GM18909 (cell line): ENCODE measurements around the gene MRPS9.

Experiments
- ATAC-seq: cut with Tn5 transposase; IDR thresholded peaks from one replicate; pipeline ENCODE4 v1.9.1; 2021; ENCODE audit warnings: mild to moderate bottlenecking; ENCODE audit not compliant: unreplicated experiment, poor library complexity

The MRPS9 gene

DNA sequence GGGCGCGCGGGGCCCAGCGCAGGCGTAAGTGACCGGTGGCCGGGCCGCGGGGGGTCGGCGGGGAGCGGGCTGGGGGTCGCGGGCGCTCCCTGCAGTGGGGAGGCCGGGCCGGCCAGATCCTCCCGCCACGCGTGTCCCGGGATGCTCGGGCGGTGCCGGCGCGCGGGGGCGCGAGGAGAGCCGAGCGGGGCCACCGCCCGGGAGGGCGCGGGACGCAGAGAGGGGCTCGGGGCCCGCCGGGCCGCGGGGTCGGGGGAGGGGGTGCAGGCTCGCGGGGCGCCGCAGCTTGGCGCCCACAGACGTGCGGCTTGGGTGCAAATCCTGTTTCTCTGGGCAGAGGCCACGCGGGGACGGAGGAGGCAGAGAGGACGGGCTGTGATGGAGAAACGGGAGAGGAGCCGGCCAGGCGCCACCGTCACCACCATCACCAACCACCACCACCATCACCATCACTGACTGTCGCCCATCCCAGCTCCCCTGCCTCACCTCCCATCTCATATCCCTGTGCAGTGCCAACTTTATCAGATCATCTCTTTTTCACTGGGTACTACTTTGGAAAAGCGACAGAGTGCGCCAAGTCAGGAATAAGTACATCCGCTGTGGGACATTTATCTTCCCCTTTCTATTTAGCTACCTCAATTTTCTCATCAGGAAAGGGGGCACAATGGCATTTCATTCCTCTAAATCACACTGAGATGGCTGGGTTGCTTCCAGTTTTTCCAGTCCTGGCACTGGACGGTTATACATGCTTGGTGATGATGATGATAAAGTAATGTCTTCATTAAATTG lies 106.5 kb downstream of the MRPS9 start:
- no peak for ATAC-seq

- ATAC-seq = peak; percentile 52
Observed at GRCh38 chr2:105144941-105145300, 107.1 kb downstream of the MRPS9 start.

GRCh38 chr2:105149272-105149671 lies 111.4 kb downstream of the MRPS9 start:
- ATAC-seq = no peak
